SK-N-SH (cell line): ENCODE results near the gene OXTR.

Experiments
- CHD2 ChIP-seq: fragments of 150-350 bp; IDR thresholded peaks from 2 replicates; pipeline ENCODE4 v1.6.1; 2018; ENCODE audit warnings: low read length; ENCODE audit not compliant: partially characterized antibody
- EP300 ChIP-seq, 2 experiments: IDR thresholded peaks; 2 replicates each; pipeline versions ENCODE4 v1.4.0 to v1.6.1; 2012; ENCODE audit warnings: borderline replicate concordance in 1 of 2, low read depth in 1 of 2, low read length in 1 of 2
- EZH2phosphoT487 ChIP-seq: fragments of 200-600 bp; sonication (generic); IDR thresholded peaks from 2 replicates; pipeline ENCODE4 v1.6.1; 2017; ENCODE audit warnings: low read depth, mixed run types, mild to moderate bottlenecking, antibody characterized with exemption, moderate library complexity, borderline replicate concordance
- JUND ChIP-seq: IDR thresholded peaks from 2 replicates; pipeline ENCODE4 v1.4.0; 2012
- MXI1 ChIP-seq: IDR thresholded peaks from 2 replicates; pipeline ENCODE4 v1.6.1; 2012; ENCODE audit warnings: mild to moderate bottlenecking, low read depth, low read length, improper control_type of control experiment
- NRF1 ChIP-seq: IDR thresholded peaks from 2 replicates; pipeline ENCODE4 v1.6.1; 2012; ENCODE audit warnings: low read depth, mild to moderate bottlenecking, low read length
- RAD21 ChIP-seq: IDR thresholded peaks from 2 replicates; pipeline ENCODE4 v1.6.1; 2012; ENCODE audit warnings: mild to moderate bottlenecking, low read length
- SIN3A ChIP-seq: IDR thresholded peaks from 2 replicates; pipeline ENCODE4 v1.6.1; 2012; ENCODE audit warnings: low read depth, mild to moderate bottlenecking, low read length, moderate library complexity, borderline replicate concordance
- TF ChIP-seq, protein P1 (sequence below): fragments of 150-350 bp; IDR thresholded peaks from 2 replicates; pipeline ENCODE4 v1.6.1; 2016; ENCODE audit warnings: mild to moderate bottlenecking, low read depth, low read length
- TF ChIP-seq, protein P2 (sequence below): fragments of 200-600 bp; sonication (generic); IDR thresholded peaks from 2 replicates; pipeline ENCODE4 v1.6.1; 2017; ENCODE audit warnings: antibody characterized with exemption, mild to moderate bottlenecking, moderate library complexity

DNA sequence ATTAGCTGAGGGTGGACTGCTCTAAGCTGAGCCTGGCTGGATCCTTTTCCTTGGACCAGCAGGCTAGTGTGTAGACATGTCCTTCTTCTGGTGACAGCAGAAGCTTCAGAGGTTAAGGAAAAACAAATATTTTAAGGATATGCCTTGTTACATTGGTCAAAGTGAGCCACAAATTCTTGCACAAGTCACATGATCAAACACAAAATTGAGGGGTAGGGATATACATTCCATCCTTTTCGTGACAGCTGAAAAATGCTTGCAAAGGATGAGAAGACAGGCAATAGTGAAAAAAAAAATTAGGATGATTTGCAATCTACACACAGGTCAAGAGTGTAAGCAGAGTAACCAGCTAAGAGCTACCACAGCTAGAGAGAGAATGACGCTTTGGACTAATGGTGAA lies 21.1 kb upstream of the OXTR start:
- TF ChIP-seq, protein P1, sequence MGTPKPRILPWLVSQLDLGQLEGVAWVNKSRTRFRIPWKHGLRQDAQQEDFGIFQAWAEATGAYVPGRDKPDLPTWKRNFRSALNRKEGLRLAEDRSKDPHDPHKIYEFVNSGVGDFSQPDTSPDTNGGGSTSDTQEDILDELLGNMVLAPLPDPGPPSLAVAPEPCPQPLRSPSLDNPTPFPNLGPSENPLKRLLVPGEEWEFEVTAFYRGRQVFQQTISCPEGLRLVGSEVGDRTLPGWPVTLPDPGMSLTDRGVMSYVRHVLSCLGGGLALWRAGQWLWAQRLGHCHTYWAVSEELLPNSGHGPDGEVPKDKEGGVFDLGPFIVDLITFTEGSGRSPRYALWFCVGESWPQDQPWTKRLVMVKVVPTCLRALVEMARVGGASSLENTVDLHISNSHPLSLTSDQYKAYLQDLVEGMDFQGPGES, result no peak
- TF ChIP-seq EP300 (IDR thresholded peaks at IDR 0.05; ENCODE audit: borderline replicate concordance in 1 of 2, low read depth in 1 of 2, low read length in 1 of 2), result no peak
- no peak for TF ChIP-seq JUND
- TF ChIP-seq SIN3A, result no peak
- no peak for TF ChIP-seq NRF1
- no peak for TF ChIP-seq EZH2phosphoT487
- TF ChIP-seq CHD2, result no peak
- TF ChIP-seq, protein P2, sequence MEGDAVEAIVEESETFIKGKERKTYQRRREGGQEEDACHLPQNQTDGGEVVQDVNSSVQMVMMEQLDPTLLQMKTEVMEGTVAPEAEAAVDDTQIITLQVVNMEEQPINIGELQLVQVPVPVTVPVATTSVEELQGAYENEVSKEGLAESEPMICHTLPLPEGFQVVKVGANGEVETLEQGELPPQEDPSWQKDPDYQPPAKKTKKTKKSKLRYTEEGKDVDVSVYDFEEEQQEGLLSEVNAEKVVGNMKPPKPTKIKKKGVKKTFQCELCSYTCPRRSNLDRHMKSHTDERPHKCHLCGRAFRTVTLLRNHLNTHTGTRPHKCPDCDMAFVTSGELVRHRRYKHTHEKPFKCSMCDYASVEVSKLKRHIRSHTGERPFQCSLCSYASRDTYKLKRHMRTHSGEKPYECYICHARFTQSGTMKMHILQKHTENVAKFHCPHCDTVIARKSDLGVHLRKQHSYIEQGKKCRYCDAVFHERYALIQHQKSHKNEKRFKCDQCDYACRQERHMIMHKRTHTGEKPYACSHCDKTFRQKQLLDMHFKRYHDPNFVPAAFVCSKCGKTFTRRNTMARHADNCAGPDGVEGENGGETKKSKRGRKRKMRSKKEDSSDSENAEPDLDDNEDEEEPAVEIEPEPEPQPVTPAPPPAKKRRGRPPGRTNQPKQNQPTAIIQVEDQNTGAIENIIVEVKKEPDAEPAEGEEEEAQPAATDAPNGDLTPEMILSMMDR, result no peak
- TF ChIP-seq MXI1, result no peak
- no peak for TF ChIP-seq RAD21
